Tibial artery (tissue), 4 donors: ENCODE measurements around the gene RNF144B.

Source experiments
- DNase-seq, 2 donors: peaks; one replicate each; pipeline ENCODE4 v3.0.0-alpha.2; 2019
- H3K27ac ChIP-seq, 2 donors: fragments of 200-600 bp; sonication (generic) in 1 of 2; 1 replicate in 1 of 2; 2 replicates in 1 of 2; pipeline ENCODE4 v1.5.1; 2018 to 2019; ENCODE audit warnings: mild to moderate bottlenecking in 1 of 2
- H3K27me3 ChIP-seq, 2 donors: fragments of 200-600 bp; sonication (generic) in 1 of 2; one replicate each; pipeline versions ENCODE4 v1.5.1 to v1.6.0; 2016 to 2019
- H3K36me3 ChIP-seq, 3 donors: fragments of 200-600 bp; sonication (generic) in 2 of 3; one replicate each; pipeline ENCODE4 v1.5.1; 2016 to 2019; ENCODE audit warnings: mild to moderate bottlenecking in 2 of 3
- H3K4me1 ChIP-seq, 4 donors: fragments of 200-600 bp; sonication (generic) in 2 of 4; 1 replicate in 3 of 4; 2 replicates in 1 of 4; pipeline ENCODE4 v1.5.1; 2016 to 2019
- H3K4me3 ChIP-seq, 2 donors: fragments of 200-600 bp; sonication (generic) in 1 of 2; 1 replicate in 1 of 2; 2 replicates in 1 of 2; pipeline ENCODE4 v1.5.1; 2018 to 2019; ENCODE audit warnings: mild to moderate bottlenecking in 2 of 2
- H3K9me3 ChIP-seq, 3 donors: fragments of 200-600 bp; sonication (generic) in 1 of 3; one replicate each; pipeline ENCODE4 v1.5.1; 2016 to 2019
- CTCF ChIP-seq, 2 experiments: fragments of 200-600 bp in 1 of 2; fragments of 450-650 bp in 1 of 2; IDR thresholded peaks; one replicate each; pipeline ENCODE4 v1.5.1; 2017 to 2019; ENCODE audit warnings: antibody characterized with exemption in 2 of 2, mild to moderate bottlenecking in 1 of 2, moderate library complexity in 1 of 2
- intact Hi-C: fragments of 100-400 bp; cut with DNase I; formaldehyde crosslinking; loops from one replicate; pipeline ENCODE4 v1.15.0; 2023; ENCODE audit warnings: low total_unique reads

The RNF144B gene

GRCh38 chr6:18501663-18502013 lies 114.5 kb downstream of the RNF144B start:
- DNase-seq: peak; percentile 77 to 80
- intact Hi-C loops: no loop called here
- Histone ChIP-seq H3K27ac (no peak overlapping the region), H3K9me3 (no peaks in the 10 kb centered on the region), H3K36me3 (no peaks in the 10 kb centered on the region), H3K4me1 (peaks cover 0 to 16% (median 5%) of the 10 kb centered on the region in 4 donors), H3K4me3 (no peak overlapping the region), H3K27me3 (no peaks in the 10 kb centered on the region)
- no peak for TF ChIP-seq CTCF (IDR thresholded peaks at IDR 0.05)

GRCh38 chr6:18503206-18503592 lies 116.0 kb downstream of the RNF144B start:
- TF ChIP-seq CTCF (IDR thresholded peaks at IDR 0.05): no peak
- Histone ChIP-seq H3K27me3 (no peaks in the 10 kb centered on the region), H3K27ac (no peak overlapping the region), H3K36me3 (no peaks in the 10 kb centered on the region), H3K9me3 (no peaks in the 10 kb centered on the region), H3K4me1 (peaks cover 0 to 6% (median 1%) of the 10 kb centered on the region in 4 donors), H3K4me3 (no peak overlapping the region)
- intact Hi-C loops: no loop called here
- no peak for DNase-seq

- Histone ChIP-seq H3K9me3 (no peaks in the 10 kb centered on the region), H3K27ac (no peak overlapping the region)
These were observed 116.6 kb downstream of the RNF144B start for GRCh38 chr6:18503593-18504231.

GRCh38 chr6:18504232-18504596 lies 117.1 kb downstream of the RNF144B start:
- DNase-seq: no peak
- Histone ChIP-seq H3K4me1 (peaks cover 0 to 6% (median 1%) of the 10 kb centered on the region in 4 donors), H3K4me3 (peak overlapping the region in 1 of 2 donors; percentile 47), H3K27ac (no peak overlapping the region), H3K9me3 (no peaks in the 10 kb centered on the region), H3K36me3 (no peaks in the 10 kb centered on the region), H3K27me3 (no peaks in the 10 kb centered on the region)
- intact Hi-C loops: loop anchor here (2.0 kb wide), 1 partner anchor 179 kb away; no protein-coding TSS in a partner anchor
- TF ChIP-seq CTCF (IDR thresholded peaks at IDR 0.05): no peak

More at GRCh38 chr6:18503593-18504231, 116.6 kb downstream of the RNF144B start:
- DNase-seq: peak in 1 of 2 donors; percentile 62
- TF ChIP-seq CTCF (IDR thresholded peaks at IDR 0.05): peak; percentile 88 to 94
- no peaks in the 10 kb centered on the region for H3K27me3 ChIP-seq
- intact Hi-C loops: loop anchor here (2.0 kb wide), 1 partner anchor 179 kb away; no protein-coding TSS in a partner anchor
- no peaks in the 10 kb centered on the region for H3K36me3 ChIP-seq
- H3K4me3 ChIP-seq: peak overlapping the region; percentile 35 to 47
- peaks cover 0 to 6% (median 1%) of the 10 kb centered on the region in 4 donors for H3K4me1 ChIP-seq

GRCh38 chr6:18506382-18507017 lies 119.3 kb downstream of the RNF144B start:
- H3K4me3 ChIP-seq: no peak overlapping the region
- no peak for TF ChIP-seq CTCF (IDR thresholded peaks at IDR 0.05)
- H3K27ac ChIP-seq: no peak overlapping the region
- DNase-seq: no peak
- intact Hi-C loops: no loop called here
- no peaks in the 10 kb centered on the region for H3K36me3 ChIP-seq
- H3K4me1 ChIP-seq: peaks cover 0 to 17% (median 3%) of the 10 kb centered on the region in 4 donors
- no peaks in the 10 kb centered on the region for H3K9me3 ChIP-seq
- no peaks in the 10 kb centered on the region for H3K27me3 ChIP-seq
